DND-41 (cell line): ENCODE data around the gene GAGE12J.
"Not testable (repeated sequence)": the region's sequence is repeated elsewhere in the genome, so short reads cannot be mapped to it uniquely, and the experiment has no call there.

Source experiments
- ATAC-seq: fragments of 200-7000 bp; cut with Tn5 transposase; 3 replicates; pipeline ENCODE4 v1.9.1; 2021; ENCODE audit warnings: low read depth; ENCODE audit not compliant: insufficient read depth
- DNase-seq: peaks from one replicate; pipeline ENCODE4 v3.0.0-alpha.2; 2020
- H2AFZ ChIP-seq: 2 replicates; pipeline ENCODE4 v1.6.0; 2012; ENCODE audit warnings: low read depth, low read length
- H3K27ac ChIP-seq: 2 replicates; pipeline ENCODE4 v1.5.1; 2012; ENCODE audit warnings: low read length, inconsistent platforms
- H3K27me3 ChIP-seq: fragments of 200-600 bp; sonication (generic); 2 replicates; pipeline ENCODE4 v1.6.0; 2012; ENCODE audit warnings: low read length, mild to moderate bottlenecking, inconsistent platforms; ENCODE audit not compliant: insufficient read depth, poor library complexity
- H3K36me3 ChIP-seq: 2 replicates; pipeline ENCODE4 v1.5.1; 2012; ENCODE audit warnings: low read length, inconsistent platforms; ENCODE audit not compliant: insufficient read depth
- H3K4me1 ChIP-seq: 2 replicates; pipeline ENCODE4 v1.5.1; 2012; ENCODE audit warnings: mild to moderate bottlenecking, low read length; ENCODE audit not compliant: insufficient read depth
- H3K4me2 ChIP-seq: 2 replicates; pipeline ENCODE4 v1.6.0; 2012; ENCODE audit warnings: mild to moderate bottlenecking, moderate library complexity, low read length, inconsistent platforms; ENCODE audit not compliant: insufficient read depth
- H3K4me3 ChIP-seq, 2 experiments: fragments of 200-600 bp in 1 of 2; shearing (Covaris generic) in 1 of 2; 2 replicates each; pipeline ENCODE4 v1.5.1; 2012 to 2016; ENCODE audit warnings: inconsistent platforms in 2 of 2, low read length in 2 of 2, mild to moderate bottlenecking in 2 of 2, low read depth in 1 of 2, moderate library complexity in 1 of 2
- H3K79me2 ChIP-seq: 2 replicates; pipeline ENCODE4 v1.6.0; 2012; ENCODE audit warnings: low read length, inconsistent platforms; ENCODE audit not compliant: insufficient read depth
- H3K9ac ChIP-seq: 2 replicates; pipeline ENCODE4 v1.6.0; 2012; ENCODE audit warnings: low read depth, mild to moderate bottlenecking, inconsistent platforms, low read length, moderate library complexity
- H3K9me3 ChIP-seq: 2 replicates; pipeline ENCODE4 v1.5.1; 2012; ENCODE audit warnings: low read length, moderate library complexity, mild to moderate bottlenecking, inconsistent platforms; ENCODE audit not compliant: insufficient read depth, severe bottlenecking
- H4K20me1 ChIP-seq: 2 replicates; pipeline ENCODE4 v1.6.0; 2012; ENCODE audit warnings: low read length; ENCODE audit not compliant: insufficient read depth

The GAGE12J gene

DNA sequence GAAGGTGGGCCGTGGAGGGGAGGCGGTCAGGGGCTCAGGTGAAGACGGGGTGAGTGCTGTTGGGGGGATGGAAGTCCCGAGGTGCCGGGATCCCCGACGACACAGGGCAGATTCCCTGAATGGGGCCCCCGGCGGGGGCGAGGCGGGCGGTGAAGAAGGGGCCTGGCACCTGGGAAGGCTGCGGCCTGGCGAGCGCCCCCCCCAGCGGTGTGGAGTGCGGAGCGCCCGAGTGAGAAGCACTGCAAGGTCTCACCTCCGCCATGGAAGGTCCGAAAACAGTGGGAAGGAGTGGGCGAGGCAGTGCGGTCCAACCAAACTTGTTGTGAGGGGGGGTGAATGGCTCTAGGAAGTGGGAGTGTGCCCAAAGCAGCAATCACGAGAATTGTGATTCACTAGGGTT lies 19.6 kb downstream of the GAGE12J start:
- H3K27me3 ChIP-seq, ATAC-seq, H3K9ac ChIP-seq, H3K4me2 ChIP-seq, H3K4me3 ChIP-seq, H3K4me1 ChIP-seq, H3K36me3 ChIP-seq, H2AFZ ChIP-seq, DNase-seq, H3K27ac ChIP-seq, H3K9me3 ChIP-seq, H4K20me1 ChIP-seq, H3K79me2 ChIP-seq: not testable (repeated sequence)

DNA sequence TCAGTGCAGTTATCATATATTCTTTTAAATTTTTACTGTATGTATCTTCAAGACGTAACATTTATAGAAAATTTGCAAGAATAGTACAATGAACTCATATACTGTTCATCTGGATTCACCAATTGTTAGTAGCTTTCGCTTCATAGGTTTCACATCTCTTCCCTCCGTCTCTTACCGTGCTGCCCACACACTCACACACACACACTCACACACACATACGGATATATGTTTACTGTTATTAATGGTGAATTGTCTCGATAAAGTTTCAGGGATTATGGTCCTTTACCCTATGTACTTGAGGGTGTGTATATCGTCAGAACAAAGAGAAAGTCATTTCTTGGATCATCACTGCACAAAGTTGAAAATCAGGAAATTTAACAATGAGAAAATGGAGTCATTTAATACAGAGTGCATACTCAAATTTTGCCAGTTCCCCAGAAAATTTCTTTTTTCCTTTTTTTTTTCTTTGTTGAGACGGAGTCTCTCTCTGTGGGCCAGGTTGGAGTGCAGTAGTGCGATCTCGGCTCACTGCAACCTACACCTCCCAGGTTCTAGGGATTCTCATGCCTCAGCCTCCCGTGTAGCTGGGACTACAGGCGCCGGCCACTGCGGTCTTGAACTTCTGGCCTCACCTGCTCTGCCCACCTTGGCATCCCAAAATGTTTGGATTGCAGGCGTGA lies 22.8 kb downstream of the GAGE12J start:
- H3K36me3 ChIP-seq, H3K9me3 ChIP-seq, H3K4me2 ChIP-seq, H4K20me1 ChIP-seq, H3K4me1 ChIP-seq, H3K4me3 ChIP-seq, H3K9ac ChIP-seq, H3K27ac ChIP-seq, H2AFZ ChIP-seq, H3K79me2 ChIP-seq, H3K27me3 ChIP-seq, DNase-seq, ATAC-seq: not testable (repeated sequence)

GRCh38 chrX:49345402-49345801 lies 23.6 kb downstream of the GAGE12J start:
- H3K27me3 ChIP-seq, H2AFZ ChIP-seq, H3K4me1 ChIP-seq, H4K20me1 ChIP-seq, H3K79me2 ChIP-seq, H3K27ac ChIP-seq, ATAC-seq, H3K4me3 ChIP-seq, H3K4me2 ChIP-seq, H3K9ac ChIP-seq, H3K9me3 ChIP-seq, H3K36me3 ChIP-seq, DNase-seq: not testable (repeated sequence)

DNA sequence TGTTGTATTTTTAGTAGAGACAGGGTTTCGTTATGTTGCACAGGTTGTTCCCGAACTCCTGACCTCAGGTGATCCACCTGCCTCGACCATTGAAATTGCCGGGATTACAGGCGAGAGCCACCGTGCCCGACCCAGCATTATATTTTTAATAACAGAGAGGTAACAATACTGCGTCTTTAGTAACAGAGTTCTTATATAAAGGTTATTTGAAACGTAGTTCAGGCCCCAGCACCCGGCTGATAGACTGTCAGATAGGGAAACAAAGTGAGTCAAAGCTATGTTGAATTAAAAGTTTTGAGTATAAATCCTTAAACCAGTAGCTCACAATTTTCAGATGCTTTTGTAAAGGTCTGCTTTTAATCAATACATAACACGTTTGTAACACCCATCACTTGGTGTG lies 24.3 kb downstream of the GAGE12J start:
- not testable (repeated sequence) for H4K20me1 ChIP-seq, H3K9me3 ChIP-seq, H3K4me2 ChIP-seq, H3K4me3 ChIP-seq, H3K4me1 ChIP-seq, H3K36me3 ChIP-seq, DNase-seq, H3K27ac ChIP-seq, ATAC-seq, H2AFZ ChIP-seq, H3K27me3 ChIP-seq, H3K79me2 ChIP-seq, H3K9ac ChIP-seq
